GM21423 (cell line): ENCODE results near the gene INSIG2.

ENCODE experiments used
- ATAC-seq: cut with Tn5 transposase; IDR thresholded peaks from one replicate; pipeline ENCODE4 v1.9.1; 2021; ENCODE audit warnings: mild to moderate bottlenecking, moderate library complexity; ENCODE audit not compliant: unreplicated experiment

INSIG2 gene

GRCh38 chr2:118088051-118089024 is at the start of gene INSIG2:
INSIG2 (plus strand) TSS chr2:118088471; CDS start chr2:118096557, 8,086 bp downstream.
- ATAC-seq, result peak; percentile 96

DNA sequence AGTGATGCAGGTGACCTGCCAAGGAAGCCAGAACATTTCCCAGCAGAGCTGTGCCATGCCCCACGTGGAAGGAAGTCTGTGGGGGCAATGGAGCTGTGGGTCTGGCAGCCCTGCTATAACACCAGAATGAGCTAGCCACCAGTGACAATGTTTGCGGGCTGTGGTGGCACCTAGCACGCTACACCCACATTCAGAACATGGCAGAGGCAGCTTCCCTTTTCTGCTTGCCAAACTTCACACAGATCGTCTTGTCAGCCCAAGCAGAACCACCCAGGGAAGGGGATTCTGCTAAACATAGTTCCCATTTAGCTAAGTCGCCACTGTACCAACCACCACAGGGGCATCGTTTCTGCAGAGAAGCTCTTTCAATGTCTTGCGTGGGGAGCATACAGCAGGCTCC is 47.4 kb upstream of the INSIG2 start:
- ATAC-seq, result no peak

- ATAC-seq, result no peak
These were observed 44.1 kb upstream of the INSIG2 start for GRCh38 chr2:118044103-118044716.

DNA sequence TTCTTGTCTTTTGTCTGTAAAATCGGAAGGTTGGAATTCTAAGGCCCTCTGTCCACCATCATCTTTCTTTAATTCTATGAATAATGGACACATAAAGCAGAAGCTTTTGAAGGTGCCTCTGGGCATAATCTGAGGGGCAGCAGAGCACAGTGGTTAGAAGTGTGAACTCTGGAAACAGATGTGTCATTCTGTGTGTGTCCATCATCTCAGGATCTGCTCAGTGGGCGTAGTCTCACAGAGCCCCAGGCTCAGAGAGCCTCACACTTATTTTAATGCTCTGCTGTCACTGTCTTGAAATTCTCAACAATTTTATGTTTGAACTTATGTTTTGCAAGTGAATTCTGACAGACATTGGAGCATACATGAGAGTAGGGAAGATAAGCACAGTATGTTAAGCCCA is 43.4 kb upstream of the INSIG2 start:
- ATAC-seq, result no peak

DNA sequence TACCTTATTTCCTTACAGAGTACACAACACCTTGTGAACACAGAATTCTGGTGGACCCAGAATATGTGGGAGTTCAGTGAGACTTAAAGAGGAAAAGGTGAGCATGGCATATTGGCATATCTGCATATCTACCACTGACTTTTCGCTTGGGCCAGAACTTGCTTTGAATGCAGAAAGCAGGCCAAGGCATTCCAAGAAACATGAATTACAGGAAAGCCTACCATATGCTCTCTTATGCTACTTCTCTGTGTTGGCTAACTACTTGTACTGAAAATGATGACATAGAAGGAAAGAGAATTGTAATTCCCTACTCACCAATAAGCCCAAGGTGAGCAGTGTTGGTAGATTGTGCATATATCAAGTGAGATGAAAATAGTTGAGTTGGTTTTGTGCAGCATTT is 43.0 kb upstream of the INSIG2 start:
- ATAC-seq, result no peak

- ATAC-seq, result no peak
These were observed 41.5 kb upstream of the INSIG2 start for GRCh38 chr2:118046634-118047210.

GRCh38 chr2:118047380-118047826 is 40.9 kb upstream of the INSIG2 start:
- no peak for ATAC-seq

- no peak for ATAC-seq
These were observed 39.9 kb upstream of the INSIG2 start for GRCh38 chr2:118048401-118048800.

GRCh38 chr2:118049140-118049815 is 39.0 kb upstream of the INSIG2 start:
- no peak for ATAC-seq

DNA sequence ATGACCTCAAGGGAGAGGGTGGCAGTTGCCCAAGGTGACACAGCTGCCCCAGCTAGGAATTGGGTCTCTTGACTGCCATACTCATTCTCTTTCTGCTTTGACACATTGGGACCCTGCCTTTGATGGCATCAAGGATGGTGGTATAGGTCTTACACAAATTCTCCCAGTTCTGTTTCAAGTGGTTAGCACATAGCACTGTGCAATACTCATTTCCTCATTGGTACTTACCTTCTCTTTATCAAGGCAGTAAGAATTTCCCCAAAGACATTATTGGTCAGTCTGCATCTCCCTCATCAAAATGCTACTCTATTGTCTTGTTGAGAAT is 38.5 kb upstream of the INSIG2 start:
- peak; percentile 81 for ATAC-seq

DNA sequence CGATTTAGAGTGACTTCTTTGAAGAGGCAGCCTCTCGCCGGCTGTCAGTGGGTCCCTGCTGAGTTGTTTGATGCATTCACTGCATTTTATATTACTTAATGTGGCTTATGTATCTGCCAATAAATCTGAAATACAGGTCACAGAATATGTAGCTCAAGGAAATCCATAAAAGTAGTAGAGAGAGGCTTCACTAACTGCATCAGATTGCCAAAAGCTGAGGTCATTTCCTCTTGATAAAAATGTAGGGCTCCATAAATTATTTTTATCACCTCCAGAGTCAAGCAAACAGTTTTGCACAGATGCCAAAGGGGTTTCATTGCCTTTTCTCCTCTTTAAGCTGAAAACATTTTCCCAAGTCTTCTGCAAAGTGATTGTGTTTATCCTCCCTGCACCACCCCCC is 37.9 kb upstream of the INSIG2 start:
- no peak for ATAC-seq

DNA sequence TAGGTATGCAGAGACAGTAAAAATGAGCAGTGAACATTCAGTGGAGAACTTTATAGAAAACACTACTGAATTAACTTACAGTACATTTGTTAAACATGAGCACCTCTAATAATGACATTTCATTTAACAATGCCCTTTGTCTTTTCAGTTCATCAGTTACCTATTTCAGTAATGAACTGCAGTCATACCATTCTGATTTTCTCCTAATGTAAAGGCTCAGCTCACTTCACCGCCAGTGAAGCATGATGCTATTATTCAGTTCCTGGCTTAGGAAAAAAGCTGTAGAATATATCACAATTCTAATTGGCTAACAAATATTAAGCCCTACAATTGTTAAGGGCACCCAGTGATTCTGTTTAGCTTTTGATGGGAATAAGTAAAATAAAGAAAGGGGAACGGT is 37.3 kb upstream of the INSIG2 start:
- no peak for ATAC-seq

- ATAC-seq, result no peak
These were observed 36.4 kb upstream of the INSIG2 start for GRCh38 chr2:118051826-118052358.

DNA sequence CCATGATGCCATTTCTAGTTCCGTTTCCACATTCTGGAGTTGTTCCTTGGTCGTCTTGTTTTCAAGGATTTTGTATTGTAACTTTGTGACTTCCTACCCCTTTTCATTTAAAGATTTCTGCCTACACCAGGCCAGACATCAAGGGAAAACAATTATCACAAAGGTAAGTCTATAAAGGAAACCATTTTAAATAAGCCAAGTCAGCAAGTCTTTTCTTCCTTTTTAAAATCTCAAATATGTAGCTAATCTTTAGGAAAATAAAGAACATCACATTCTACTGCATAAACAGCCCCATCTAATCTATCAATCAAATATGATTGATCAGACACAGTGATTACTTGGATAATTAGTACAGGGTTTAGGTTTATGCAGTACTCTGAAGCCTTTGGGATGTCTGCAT is 35.8 kb upstream of the INSIG2 start:
- ATAC-seq, result no peak

GRCh38 chr2:118053681-118054080 is 34.6 kb upstream of the INSIG2 start:
- no peak for ATAC-seq

DNA sequence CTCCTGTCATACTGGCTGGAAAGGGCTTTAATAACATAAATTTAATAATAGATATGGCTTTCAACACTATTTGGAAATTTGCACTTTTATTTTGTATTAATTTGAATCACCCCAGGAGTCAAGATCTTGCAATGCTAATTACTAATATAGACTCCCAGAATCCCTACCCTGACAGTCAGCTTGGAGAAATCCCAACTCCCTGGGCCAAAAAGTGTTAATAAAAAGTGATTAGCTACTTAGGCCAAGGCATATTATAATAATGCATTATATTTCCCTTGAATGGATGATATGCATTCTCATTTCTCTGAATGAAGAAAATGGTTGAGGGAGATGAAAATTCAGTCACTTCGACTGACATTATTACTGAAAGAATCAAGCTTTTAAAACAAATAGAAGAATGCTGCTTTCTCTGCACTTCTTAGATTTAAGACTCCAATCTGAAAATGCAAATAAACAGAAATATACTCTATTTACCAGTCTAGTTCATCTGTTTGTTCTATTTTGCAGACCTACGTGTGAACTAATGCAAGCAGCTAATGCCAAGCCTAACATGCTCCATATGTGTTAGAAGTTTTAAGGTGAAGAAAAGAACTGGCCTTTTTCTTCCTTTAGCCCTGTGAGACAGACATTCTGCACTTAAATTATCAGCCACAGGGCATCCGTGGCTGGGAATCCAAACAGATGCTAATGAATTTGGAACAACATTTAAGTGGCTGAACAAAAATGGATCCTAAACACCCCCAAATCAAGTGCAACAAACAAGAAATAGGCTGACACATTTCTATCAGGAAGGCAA is 33.9 kb upstream of the INSIG2 start:
- ATAC-seq, result no peak

DNA sequence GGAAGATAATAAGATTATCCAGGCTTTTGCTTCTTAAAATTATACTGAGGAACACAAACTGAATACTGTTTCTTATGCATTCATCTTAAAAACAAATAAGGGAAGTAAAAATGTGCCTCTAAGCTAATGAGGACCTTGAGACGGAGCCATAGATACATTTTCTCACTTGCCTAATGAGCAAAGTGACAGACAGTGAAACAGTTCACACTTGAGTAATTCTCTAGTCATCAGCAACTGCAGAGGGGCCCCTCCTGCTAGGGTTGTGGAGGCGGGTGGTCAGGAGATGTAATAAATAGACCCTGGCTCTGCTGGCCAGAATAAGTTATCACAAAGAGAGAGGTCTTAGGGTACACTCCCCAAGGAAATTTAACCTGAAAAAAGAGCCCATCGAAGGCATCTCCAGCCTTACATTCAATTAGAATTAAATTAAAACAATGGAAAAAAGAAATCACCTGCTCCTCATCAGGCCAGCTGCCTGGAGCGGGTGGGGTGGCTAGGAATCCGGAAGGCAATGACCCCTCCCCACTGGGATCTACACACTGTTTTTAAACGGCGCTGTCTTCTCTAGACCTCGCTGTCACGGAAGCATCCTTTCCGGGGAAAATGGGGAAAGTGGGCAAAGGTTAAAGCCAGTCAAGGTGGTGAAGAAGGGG is 32.6 kb upstream of the INSIG2 start:
- peak; percentile 80 for ATAC-seq

GRCh38 chr2:118056165-118056534 is 32.1 kb upstream of the INSIG2 start:
- peak; percentile 91 for ATAC-seq

- ATAC-seq, result no peak
These were observed 31.5 kb upstream of the INSIG2 start for GRCh38 chr2:118056801-118057200.

- no peak for ATAC-seq
These were observed 29.3 kb upstream of the INSIG2 start for GRCh38 chr2:118058951-118059350.
